Glutamatergic neuron (in vitro differentiated cells): Measurements from ENCODE around the gene SHISA4. TPM values are rescaled to one million over a fixed set of nuclear protein-coding genes. Genes with fewer than 3 reads are reported as not detected.

Experiments
- DNase-seq: peaks from one replicate; pipeline ENCODE4 v3.0.0; 2022
- H3K27ac Mint-ChIP-seq: one replicate; pipeline ENCODE4 v1.8.0; 2020; ENCODE audit warnings: mild to moderate bottlenecking, mixed read lengths, inconsistent platforms; ENCODE audit not compliant: unreplicated experiment
- H3K27me3 Mint-ChIP-seq: one replicate; pipeline ENCODE4 v1.8.0; 2020; ENCODE audit warnings: mild to moderate bottlenecking, moderate library complexity, mixed read lengths, inconsistent platforms; ENCODE audit not compliant: unreplicated experiment
- H3K36me3 Mint-ChIP-seq: one replicate; pipeline ENCODE4 v1.8.0; 2020; ENCODE audit warnings: mild to moderate bottlenecking, mixed read lengths, inconsistent platforms; ENCODE audit not compliant: unreplicated experiment
- H3K4me1 Mint-ChIP-seq: one replicate; pipeline ENCODE4 v1.8.0; 2020; ENCODE audit warnings: mild to moderate bottlenecking, low read depth, mixed read lengths, inconsistent platforms; ENCODE audit not compliant: unreplicated experiment
- H3K4me3 Mint-ChIP-seq: one replicate; pipeline ENCODE4 v1.8.0; 2020; ENCODE audit warnings: mild to moderate bottlenecking, mixed read lengths, inconsistent platforms; ENCODE audit not compliant: unreplicated experiment
- H3K9me3 Mint-ChIP-seq: one replicate; pipeline ENCODE4 v1.8.0; 2020; ENCODE audit warnings: mild to moderate bottlenecking, moderate library complexity, mixed read lengths, inconsistent platforms; ENCODE audit not compliant: unreplicated experiment
- CTCF ChIP-seq: fragments of 200-600 bp; sonication (generic); IDR thresholded peaks from one replicate; pipeline ENCODE4 v1.5.0; 2021; ENCODE audit not compliant: partially characterized antibody, unreplicated experiment
- total RNA-seq: library from RNA; stranded (reverse); fragmentation: NEBNext Ultra II Directional; extraction: Animal tissue kit (Norgen Biotek cat#: 25700); gene quantifications from one replicate; pipeline ENCODE4 v1.2.1, GENCODE V29; 2021; ENCODE audit not compliant: unreplicated experiment

SHISA4 gene
- total RNA-seq, 1 donor from 2014 or later, result 2.9 TPM

GRCh38 chr1:201916649-201917249 lies 28.1 kb downstream of the SHISA4 start:
- H3K4me1 Mint-ChIP-seq, result peaks cover 13% of the 10 kb centered on the region
- H3K27me3 Mint-ChIP-seq, result peaks cover 7% of the 10 kb centered on the region
- peaks cover 4% of the 10 kb centered on the region for H3K36me3 Mint-ChIP-seq
- H3K27ac Mint-ChIP-seq, result no peak overlapping the region
- TF ChIP-seq CTCF, result no peak
- DNase-seq, result no peak
- peaks cover 4% of the 10 kb centered on the region for H3K9me3 Mint-ChIP-seq
- peak overlapping the region; percentile 30 for H3K4me3 Mint-ChIP-seq

- H3K27ac Mint-ChIP-seq, result no peak overlapping the region
- peaks cover 4% of the 10 kb centered on the region for H3K36me3 Mint-ChIP-seq
- no peak for DNase-seq
- peaks cover 4% of the 10 kb centered on the region for H3K9me3 Mint-ChIP-seq
- peaks cover 18% of the 10 kb centered on the region for H3K4me1 Mint-ChIP-seq
- no peak for TF ChIP-seq CTCF
- H3K4me3 Mint-ChIP-seq, result peak overlapping the region; percentile 4
- peaks cover 5% of the 10 kb centered on the region for H3K27me3 Mint-ChIP-seq
Measured at GRCh38 chr1:201917362-201918033, 28.8 kb downstream of the SHISA4 start.

GRCh38 chr1:201918343-201918742 lies 29.6 kb downstream of the SHISA4 start:
- DNase-seq, result no peak
- H3K4me1 Mint-ChIP-seq, result peaks cover 18% of the 10 kb centered on the region
- peaks cover 4% of the 10 kb centered on the region for H3K9me3 Mint-ChIP-seq
- peak overlapping the region; percentile 4 for H3K4me3 Mint-ChIP-seq
- H3K27ac Mint-ChIP-seq, result no peak overlapping the region
- peaks cover 5% of the 10 kb centered on the region for H3K27me3 Mint-ChIP-seq
- H3K36me3 Mint-ChIP-seq, result peaks cover 4% of the 10 kb centered on the region
- no peak for TF ChIP-seq CTCF

GRCh38 chr1:201921952-201922558 lies 33.4 kb downstream of the SHISA4 start:
- Mint-ChIP-seq H3K4me3 (no peak overlapping the region), H3K27ac (no peak overlapping the region), H3K9me3 (peaks cover 15% of the 10 kb centered on the region), H3K27me3 (peaks cover 8% of the 10 kb centered on the region), H3K36me3 (peaks cover 4% of the 10 kb centered on the region), H3K4me1 (peaks cover 25% of the 10 kb centered on the region)
- TF ChIP-seq CTCF, result no peak
- DNase-seq, result no peak

- H3K36me3 Mint-ChIP-seq, result no peaks in the 10 kb centered on the region
- no peak for TF ChIP-seq CTCF
- peaks cover 8% of the 10 kb centered on the region for H3K27me3 Mint-ChIP-seq
- H3K4me3 Mint-ChIP-seq, result no peak overlapping the region
- DNase-seq, result no peak
- H3K9me3 Mint-ChIP-seq, result peaks cover 15% of the 10 kb centered on the region
- H3K27ac Mint-ChIP-seq, result peak overlapping the region; percentile 70
- H3K4me1 Mint-ChIP-seq, result peaks cover 16% of the 10 kb centered on the region
Measured at GRCh38 chr1:201925301-201925567, 36.5 kb downstream of the SHISA4 start.
